ENCODE measurements around the gene SARDH. TPM values are rescaled to one million over a fixed set of nuclear protein-coding genes. Genes with fewer than 3 reads are reported as not detected.
A peak's percentile ranks its signal among the peaks of the same experiment; 100 is the strongest.

SARDH gene
- polyA plus RNA-seq, 1 donor (not counting 4 experiments of a cell fraction or from before 2014, with no cell fraction given): 0.03 TPM

DNA sequence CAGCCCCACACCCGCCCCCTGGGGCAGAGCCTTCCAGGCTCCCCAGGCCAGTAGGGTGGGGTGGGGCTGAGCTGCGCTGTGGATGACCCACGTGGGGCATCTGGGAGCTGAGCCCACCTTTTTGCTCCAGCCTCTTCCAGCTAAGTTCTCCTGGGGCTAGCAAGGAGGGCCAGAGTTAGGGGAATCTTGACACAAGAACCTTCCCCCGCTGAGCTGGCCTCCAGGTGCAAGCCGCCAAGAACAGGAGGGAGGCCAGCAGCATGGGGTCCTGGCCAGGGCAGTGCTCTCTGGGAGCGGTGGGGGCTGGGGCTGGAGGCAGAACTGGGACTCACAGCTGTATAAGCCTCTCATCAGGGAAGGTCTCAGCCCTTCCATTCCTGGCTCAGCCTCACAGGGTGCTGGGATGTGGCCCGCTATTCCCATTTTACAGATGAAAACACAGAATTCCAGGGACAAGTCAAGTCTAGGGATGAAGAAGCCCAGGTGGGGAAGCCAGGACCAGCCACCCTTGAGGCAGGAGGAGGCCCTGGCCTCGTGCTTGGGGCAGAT lies 21.5 kb downstream of the SARDH start:
- Histone ChIP-seq H3K27ac (ENCODE audit: control insufficient read depth, insufficient read depth, low read length) (no peak overlapping the region), H2AFZ (ENCODE audit: control insufficient read depth, low read length) (no peak overlapping the region), H3K9me3 (ENCODE audit: control insufficient read depth, low read depth, low read length) (no peaks in the 10 kb centered on the region), H3K4me3 (ENCODE audit: control insufficient read depth in 2 of 3, extremely low read depth in 1 of 3, insufficient read depth in 2 of 3, low read depth in 1 of 3, low read length in 3 of 3) (no peak overlapping the region), H3K4me2 (ENCODE audit: control insufficient read depth, extremely low read depth, insufficient read depth, low read depth, low read length) (no peak overlapping the region), H4K20me1 (ENCODE audit: control insufficient read depth, extremely low read depth, insufficient read depth, low read length) (no peaks in the 10 kb centered on the region), H3K9me1 (ENCODE audit: control insufficient read depth, extremely low read depth, insufficient read depth, low read length) (no peaks in the 10 kb centered on the region), H3K4me1 (ENCODE audit: control insufficient read depth, extremely low read depth, insufficient read depth, low read length) (no peaks in the 10 kb centered on the region), H3K36me3 (ENCODE audit: control insufficient read depth in 2 of 2, extremely low read depth in 1 of 2, insufficient read depth in 2 of 2, low read length in 2 of 2) (no peaks in the 10 kb centered on the region), H3K9ac (ENCODE audit: control insufficient read depth, extremely low read depth, insufficient read depth, low read length) (no peak overlapping the region), H3K79me2 (ENCODE audit: control insufficient read depth, insufficient read depth, low read length) (no peaks in the 10 kb centered on the region), H3K27me3 (ENCODE audit: control insufficient read depth, extremely low read depth, insufficient read depth, low read length) (peaks cover 15% of the 10 kb centered on the region)
- dilution Hi-C loops (cut with MboI; ENCODE audit: extremely low pct_ligation_motif_present, low sequenced_read_pairs): no loop called here
- no peak for DNase-seq (ENCODE audit: low read depth, low spot score)
- FAIRE-seq: no peak
- TF ChIP-seq, protein P1, sequence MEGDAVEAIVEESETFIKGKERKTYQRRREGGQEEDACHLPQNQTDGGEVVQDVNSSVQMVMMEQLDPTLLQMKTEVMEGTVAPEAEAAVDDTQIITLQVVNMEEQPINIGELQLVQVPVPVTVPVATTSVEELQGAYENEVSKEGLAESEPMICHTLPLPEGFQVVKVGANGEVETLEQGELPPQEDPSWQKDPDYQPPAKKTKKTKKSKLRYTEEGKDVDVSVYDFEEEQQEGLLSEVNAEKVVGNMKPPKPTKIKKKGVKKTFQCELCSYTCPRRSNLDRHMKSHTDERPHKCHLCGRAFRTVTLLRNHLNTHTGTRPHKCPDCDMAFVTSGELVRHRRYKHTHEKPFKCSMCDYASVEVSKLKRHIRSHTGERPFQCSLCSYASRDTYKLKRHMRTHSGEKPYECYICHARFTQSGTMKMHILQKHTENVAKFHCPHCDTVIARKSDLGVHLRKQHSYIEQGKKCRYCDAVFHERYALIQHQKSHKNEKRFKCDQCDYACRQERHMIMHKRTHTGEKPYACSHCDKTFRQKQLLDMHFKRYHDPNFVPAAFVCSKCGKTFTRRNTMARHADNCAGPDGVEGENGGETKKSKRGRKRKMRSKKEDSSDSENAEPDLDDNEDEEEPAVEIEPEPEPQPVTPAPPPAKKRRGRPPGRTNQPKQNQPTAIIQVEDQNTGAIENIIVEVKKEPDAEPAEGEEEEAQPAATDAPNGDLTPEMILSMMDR (optimal IDR thresholded peaks at IDR 0.05 in 1 of 3, IDR thresholded peaks at IDR 0.05 in 1 of 3, conservative IDR thresholded peaks at IDR 0.05 in 1 of 3; ENCODE audit: extremely low read depth in 1 of 3, insufficient read depth in 2 of 3, low read length in 3 of 3): no peak
- TF ChIP-seq EZH2 (IDR thresholded peaks at IDR 0.05; ENCODE audit: low read length): no peak

DNA sequence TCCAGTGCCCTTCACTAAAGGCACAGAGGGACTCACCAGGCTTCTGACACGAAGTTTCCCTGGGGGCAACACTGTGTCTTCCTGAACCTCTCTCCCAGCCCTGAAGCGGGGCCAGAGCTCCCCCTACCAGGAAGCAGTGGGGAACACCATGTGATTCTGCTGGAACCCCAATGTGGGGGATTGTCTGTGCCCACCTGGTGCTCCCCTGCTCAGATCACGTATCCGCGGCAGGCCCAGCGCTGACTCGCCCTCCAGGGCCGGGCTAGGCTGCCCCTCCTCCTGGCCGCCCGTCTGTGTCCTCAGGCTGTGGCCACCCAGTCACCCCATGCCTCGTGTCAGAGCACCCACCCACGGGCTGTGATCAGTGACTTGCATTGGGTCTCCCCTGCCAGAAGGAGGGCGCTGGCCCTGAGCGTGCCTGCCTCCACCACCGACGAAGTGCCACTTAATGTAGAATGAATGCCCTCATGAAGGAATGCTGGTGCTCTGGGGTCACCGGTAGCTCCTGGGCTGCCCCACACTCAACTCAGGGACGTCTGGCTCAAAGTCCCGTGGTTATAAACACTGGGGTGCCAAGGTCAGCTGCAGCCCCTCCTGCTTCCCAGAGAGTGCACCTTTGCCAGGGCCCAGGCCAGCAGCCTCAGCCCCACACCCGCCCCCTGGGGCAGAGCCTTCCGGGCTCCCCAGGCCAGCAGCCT lies 22.1 kb downstream of the SARDH start:
- H3K27me3 ChIP-seq (ENCODE audit: control insufficient read depth, extremely low read depth, insufficient read depth, low read length): peaks cover 15% of the 10 kb centered on the region
- H3K79me2 ChIP-seq (ENCODE audit: control insufficient read depth, insufficient read depth, low read length): no peaks in the 10 kb centered on the region
- dilution Hi-C loops (cut with MboI; ENCODE audit: extremely low pct_ligation_motif_present, low sequenced_read_pairs): no loop called here
- no peak overlapping the region for H3K4me2 ChIP-seq (ENCODE audit: control insufficient read depth, extremely low read depth, insufficient read depth, low read depth, low read length)
- H3K27ac ChIP-seq (ENCODE audit: control insufficient read depth, insufficient read depth, low read length): no peak overlapping the region
- no peaks in the 10 kb centered on the region for H4K20me1 ChIP-seq (ENCODE audit: control insufficient read depth, extremely low read depth, insufficient read depth, low read length)
- no peaks in the 10 kb centered on the region for H3K9me1 ChIP-seq (ENCODE audit: control insufficient read depth, extremely low read depth, insufficient read depth, low read length)
- no peak overlapping the region for H3K9ac ChIP-seq (ENCODE audit: control insufficient read depth, extremely low read depth, insufficient read depth, low read length)
- H2AFZ ChIP-seq (ENCODE audit: control insufficient read depth, low read length): no peak overlapping the region
- FAIRE-seq (no peak), DNase-seq (ENCODE audit: low read depth, low spot score) (no peak)
- TF ChIP-seq EZH2 (IDR thresholded peaks at IDR 0.05; ENCODE audit: low read length): no peak
- TF ChIP-seq, protein P1 (optimal IDR thresholded peaks at IDR 0.05 in 1 of 3, IDR thresholded peaks at IDR 0.05 in 1 of 3, conservative IDR thresholded peaks at IDR 0.05 in 1 of 3; ENCODE audit: extremely low read depth in 1 of 3, insufficient read depth in 2 of 3, low read length in 3 of 3): peak in 2 of 3 experiments; percentile 25 to 39
- no peaks in the 10 kb centered on the region for H3K9me3 ChIP-seq (ENCODE audit: control insufficient read depth, low read depth, low read length)
- no peaks in the 10 kb centered on the region for H3K4me1 ChIP-seq (ENCODE audit: control insufficient read depth, extremely low read depth, insufficient read depth, low read length)
- no peaks in the 10 kb centered on the region for H3K36me3 ChIP-seq (ENCODE audit: control insufficient read depth in 2 of 2, extremely low read depth in 1 of 2, insufficient read depth in 2 of 2, low read length in 2 of 2)
- H3K4me3 ChIP-seq (ENCODE audit: control insufficient read depth in 2 of 3, extremely low read depth in 1 of 3, insufficient read depth in 2 of 3, low read depth in 1 of 3, low read length in 3 of 3): no peak overlapping the region

Measured in keratinocyte (primary cell).